Neural progenitor cell (in vitro differentiated cells): Measurements from ENCODE around the gene RBM8A. TPM values are rescaled to one million over a fixed set of nuclear protein-coding genes. Genes with fewer than 3 reads are reported as not detected.
A peak's percentile ranks its signal among the peaks of the same experiment; 100 is the strongest.

ENCODE experiments used
- DNase-seq: peaks from one replicate; pipeline ENCODE4 v3.0.0-alpha.2; 2016; ENCODE audit warnings: low spot score
- H2AFZ ChIP-seq: fragments of 200-600 bp; sonication (generic); replicated peaks from 2 replicates; pipeline ENCODE4 v1.6.1; 2016; ENCODE audit warnings: antibody characterized with exemption
- H3F3A ChIP-seq: fragments of 200-600 bp; sonication (generic); 2 replicates; pipeline ENCODE4 v1.6.1; 2016; ENCODE audit warnings: antibody characterized with exemption, low read depth
- H3K27ac ChIP-seq: fragments of 200-600 bp; sonication (generic); 2 replicates; pipeline ENCODE4 v1.5.1; 2016; ENCODE audit warnings: mild to moderate bottlenecking
- H3K27me3 ChIP-seq: fragments of 200-600 bp; sonication (generic); 2 replicates; pipeline ENCODE4 v1.6.1; 2016; ENCODE audit warnings: mild to moderate bottlenecking, moderate library complexity
- H3K36me3 ChIP-seq: fragments of 200-600 bp; sonication (generic); 2 replicates; pipeline ENCODE4 v1.5.1; 2016
- H3K4me1 ChIP-seq: fragments of 200-600 bp; sonication (generic); 2 replicates; pipeline ENCODE4 v1.6.1; 2016; ENCODE audit warnings: mixed run types
- H3K4me2 ChIP-seq: fragments of 200-600 bp; sonication (generic); 2 replicates; pipeline ENCODE4 v1.6.1; 2016
- H3K4me3 ChIP-seq: fragments of 200-600 bp; sonication (generic); 2 replicates; pipeline ENCODE4 v1.5.1; 2016
- H3K79me2 ChIP-seq: fragments of 200-600 bp; sonication (generic); 2 replicates; pipeline ENCODE4 v1.6.1; 2016; ENCODE audit warnings: low read depth
- H3K9ac ChIP-seq: fragments of 200-600 bp; sonication (generic); 2 replicates; pipeline ENCODE4 v1.6.1; 2016
- H3K9me3 ChIP-seq: fragments of 200-600 bp; sonication (generic); 2 replicates; pipeline ENCODE4 v1.5.1; 2016; ENCODE audit warnings: low read depth
- H4K20me1 ChIP-seq: fragments of 200-600 bp; sonication (generic); 2 replicates; pipeline ENCODE4 v1.6.1; 2016; ENCODE audit warnings: low read depth
- H3K27ac Mint-ChIP-seq: 3 replicates; pipeline ENCODE4 v1.8.0; 2021; ENCODE audit warnings: mixed read lengths
- H3K27me3 Mint-ChIP-seq: 2 replicates; pipeline ENCODE4 v1.8.0; 2022; ENCODE audit warnings: low read depth, mild to moderate bottlenecking, inconsistent platforms, moderate library complexity, mixed read lengths; ENCODE audit not compliant: insufficient read depth
- H3K36me3 Mint-ChIP-seq: 3 replicates; pipeline ENCODE4 v1.8.0; 2021; ENCODE audit warnings: mixed read lengths
- H3K4me1 Mint-ChIP-seq: 3 replicates; pipeline ENCODE4 v1.8.0; 2021; ENCODE audit warnings: mixed read lengths
- H3K4me3 Mint-ChIP-seq: 3 replicates; pipeline ENCODE4 v1.8.0; 2021; ENCODE audit warnings: mild to moderate bottlenecking, moderate library complexity, mixed read lengths
- H3K9me3 Mint-ChIP-seq: 3 replicates; pipeline ENCODE4 v1.8.0; 2020; ENCODE audit warnings: mixed read lengths
- EZH2 ChIP-seq: fragments of 200-600 bp; sonication (generic); IDR thresholded peaks from 2 replicates; pipeline ENCODE4 v1.6.1; 2017; ENCODE audit warnings: antibody characterized with exemption, mild to moderate bottlenecking, moderate library complexity
- EZH2phosphoT487 ChIP-seq: fragments of 200-600 bp; sonication (generic); IDR thresholded peaks from 2 replicates; pipeline ENCODE4 v1.6.1; 2017; ENCODE audit warnings: antibody characterized with exemption
- total RNA-seq: library from RNA; depleted of rRNA; stranded (reverse); fragments of >200 nt; gene quantifications from 2 replicates; pipeline ENCODE4 v1.2.3, GENCODE V29; 2015; ENCODE audit warnings: low replicate concordance
- TF ChIP-seq, protein P1 (sequence below): fragments of 200-600 bp; sonication (generic); IDR thresholded peaks from 2 replicates; pipeline ENCODE4 v1.5.1; 2017; ENCODE audit warnings: antibody characterized with exemption, mild to moderate bottlenecking

RBM8A gene
- total RNA-seq, 1 donor from 2014 or later, result 320 TPM

GRCh38 chr1:145891587-145892485 is 35.4 kb downstream of the RBM8A start:
- peaks cover 10% of the 10 kb centered on the region for H3K27me3 Mint-ChIP-seq
- Histone ChIP-seq H3F3A (no peaks in the 10 kb centered on the region), H4K20me1 (no peaks in the 10 kb centered on the region), H3K27me3 (peaks cover 11% of the 10 kb centered on the region), H3K4me1 (peaks cover 7% of the 10 kb centered on the region), H3K79me2 (no peaks in the 10 kb centered on the region), H3K9ac (no peak overlapping the region), H3K4me3 (peak overlapping the region; percentile 27), H3K9me3 (no peaks in the 10 kb centered on the region), H3K4me2 (peak overlapping the region; percentile 74), H3K36me3 (no peaks in the 10 kb centered on the region), H3K27ac (no peak overlapping the region), H2AFZ (peak overlapping the region; percentile 100)
- no peaks in the 10 kb centered on the region for H3K36me3 Mint-ChIP-seq
- H3K4me3 Mint-ChIP-seq, result peak overlapping the region; percentile 56
- TF ChIP-seq EZH2phosphoT487 (no peak), EZH2 (no peak)
- TF ChIP-seq, protein P1, sequence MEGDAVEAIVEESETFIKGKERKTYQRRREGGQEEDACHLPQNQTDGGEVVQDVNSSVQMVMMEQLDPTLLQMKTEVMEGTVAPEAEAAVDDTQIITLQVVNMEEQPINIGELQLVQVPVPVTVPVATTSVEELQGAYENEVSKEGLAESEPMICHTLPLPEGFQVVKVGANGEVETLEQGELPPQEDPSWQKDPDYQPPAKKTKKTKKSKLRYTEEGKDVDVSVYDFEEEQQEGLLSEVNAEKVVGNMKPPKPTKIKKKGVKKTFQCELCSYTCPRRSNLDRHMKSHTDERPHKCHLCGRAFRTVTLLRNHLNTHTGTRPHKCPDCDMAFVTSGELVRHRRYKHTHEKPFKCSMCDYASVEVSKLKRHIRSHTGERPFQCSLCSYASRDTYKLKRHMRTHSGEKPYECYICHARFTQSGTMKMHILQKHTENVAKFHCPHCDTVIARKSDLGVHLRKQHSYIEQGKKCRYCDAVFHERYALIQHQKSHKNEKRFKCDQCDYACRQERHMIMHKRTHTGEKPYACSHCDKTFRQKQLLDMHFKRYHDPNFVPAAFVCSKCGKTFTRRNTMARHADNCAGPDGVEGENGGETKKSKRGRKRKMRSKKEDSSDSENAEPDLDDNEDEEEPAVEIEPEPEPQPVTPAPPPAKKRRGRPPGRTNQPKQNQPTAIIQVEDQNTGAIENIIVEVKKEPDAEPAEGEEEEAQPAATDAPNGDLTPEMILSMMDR, result peak; percentile 91
- peaks cover 25% of the 10 kb centered on the region for H3K4me1 Mint-ChIP-seq
- H3K9me3 Mint-ChIP-seq, result no peaks in the 10 kb centered on the region
- peak overlapping the region; percentile 88 for H3K27ac Mint-ChIP-seq
- peak; percentile 98 for DNase-seq

DNA sequence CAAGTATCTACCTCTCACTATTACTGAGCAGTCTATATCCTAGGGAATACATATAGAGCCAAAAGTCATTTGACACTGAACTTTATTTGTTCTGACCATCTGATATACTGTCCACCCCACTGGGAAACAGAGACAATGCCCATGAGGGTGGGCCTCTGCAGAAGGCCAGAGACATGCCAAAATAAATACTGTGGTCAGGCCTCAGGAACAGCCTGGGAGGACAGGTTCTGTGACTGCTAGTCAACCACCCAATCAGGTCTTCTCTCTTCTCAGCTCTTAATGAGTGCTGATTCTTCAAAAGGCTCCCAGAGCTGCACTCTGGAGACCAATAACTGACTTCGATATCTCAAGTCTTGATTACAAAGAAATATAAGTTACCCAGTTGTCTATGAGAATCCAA is 36.1 kb downstream of the RBM8A start:
- TF ChIP-seq EZH2phosphoT487 (no peak), EZH2 (no peak)
- TF ChIP-seq, protein P1, result no peak
- H3K4me1 ChIP-seq, result peaks cover 7% of the 10 kb centered on the region
- H3K36me3 ChIP-seq, result no peaks in the 10 kb centered on the region
- no peak overlapping the region for H3K9ac ChIP-seq
- H3F3A ChIP-seq, result no peaks in the 10 kb centered on the region
- peak overlapping the region; percentile 95 for H2AFZ ChIP-seq
- no peak overlapping the region for H3K4me2 ChIP-seq
- Mint-ChIP-seq H3K27ac (no peak overlapping the region), H3K36me3 (no peaks in the 10 kb centered on the region), H3K4me1 (peaks cover 27% of the 10 kb centered on the region), H3K9me3 (no peaks in the 10 kb centered on the region), H3K27me3 (peaks cover 4% of the 10 kb centered on the region), H3K4me3 (no peak overlapping the region)
- no peaks in the 10 kb centered on the region for H3K9me3 ChIP-seq
- no peaks in the 10 kb centered on the region for H3K79me2 ChIP-seq
- H3K4me3 ChIP-seq, result no peak overlapping the region
- DNase-seq, result no peak
- H3K27ac ChIP-seq, result no peak overlapping the region
- H4K20me1 ChIP-seq, result no peaks in the 10 kb centered on the region
- H3K27me3 ChIP-seq, result peaks cover 18% of the 10 kb centered on the region

GRCh38 chr1:145889722-145890121 is 37.6 kb downstream of the RBM8A start:
- Histone ChIP-seq H2AFZ (no peak overlapping the region), H3F3A (no peaks in the 10 kb centered on the region), H3K4me2 (no peak overlapping the region), H3K27me3 (peaks cover 29% of the 10 kb centered on the region), H3K4me1 (peaks cover 7% of the 10 kb centered on the region), H3K79me2 (no peaks in the 10 kb centered on the region), H3K4me3 (no peak overlapping the region), H3K36me3 (no peaks in the 10 kb centered on the region), H3K9me3 (no peaks in the 10 kb centered on the region), H3K27ac (no peak overlapping the region), H4K20me1 (no peaks in the 10 kb centered on the region), H3K9ac (no peak overlapping the region)
- Mint-ChIP-seq H3K4me1 (peaks cover 27% of the 10 kb centered on the region), H3K9me3 (no peaks in the 10 kb centered on the region), H3K27ac (no peak overlapping the region), H3K27me3 (peaks cover 11% of the 10 kb centered on the region), H3K4me3 (no peak overlapping the region), H3K36me3 (no peaks in the 10 kb centered on the region)
- TF ChIP-seq EZH2phosphoT487 (no peak), EZH2 (no peak)
- TF ChIP-seq, protein P1, result no peak
- peak; percentile 15 for DNase-seq
